ENCODE measurements around the gene SPATA9. TPM values are rescaled to one million over a fixed set of nuclear protein-coding genes. Genes with fewer than 3 reads are reported as not detected.
"Not testable (repeated sequence)": the region's sequence is repeated elsewhere in the genome, so short reads cannot be mapped to it uniquely, and the experiment has no call there.

SPATA9 gene
- total RNA-seq, 2 experiments from 2014 or later: not detected

DNA sequence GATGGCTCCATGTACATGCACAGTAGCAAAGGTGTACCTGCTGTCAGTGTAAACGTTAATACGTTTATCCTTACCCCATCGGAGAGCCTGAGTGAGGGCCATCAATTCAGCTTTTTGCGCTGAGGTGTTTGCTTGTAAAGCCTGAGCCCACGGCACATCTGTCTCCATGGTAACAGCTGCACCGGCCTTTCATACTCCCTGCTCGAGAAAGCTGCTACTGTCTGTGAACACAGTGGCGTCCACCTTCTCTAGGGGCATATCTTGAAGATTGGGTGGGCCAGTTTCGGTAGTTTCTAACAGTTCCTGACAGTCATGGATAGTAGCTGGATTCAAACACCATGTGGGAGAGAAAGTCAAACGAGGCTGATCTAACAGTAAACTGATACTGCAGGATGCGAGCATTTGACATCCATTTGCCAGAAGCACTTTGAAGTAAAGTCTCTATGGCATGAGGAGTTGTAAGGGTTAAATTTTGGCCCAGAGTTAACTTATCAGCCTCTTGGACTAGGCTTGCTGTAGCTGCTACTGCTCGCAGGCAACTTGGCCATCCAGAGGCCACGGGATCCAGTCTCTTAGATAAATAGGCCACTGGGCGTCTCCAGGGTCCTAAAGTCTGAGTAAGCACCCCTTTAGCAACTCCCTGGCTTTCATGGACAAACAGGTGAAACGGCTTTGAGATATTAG is 27.3 kb upstream of the SPATA9 start:
- H3K4me3 Mint-ChIP-seq: no peak overlapping the region

GRCh38 chr5:95708876-95709275 is 26.1 kb upstream of the SPATA9 start:
- no peak for DNase-seq
- Mint-ChIP-seq H3K9me3 (no peaks in the 10 kb centered on the region), H3K4me1 (peaks cover 5% of the 10 kb centered on the region), H3K36me3 (no peaks in the 10 kb centered on the region), H3K27me3 (peaks cover 4% of the 10 kb centered on the region), H3K4me3 (no peak overlapping the region), H3K27ac (no peak overlapping the region)

More for the DNA sequence above, 27.3 kb upstream of the SPATA9 start:
- Mint-ChIP-seq H3K4me1 (peaks cover 9% of the 10 kb centered on the region), H3K36me3 (no peaks in the 10 kb centered on the region), H3K9me3 (no peaks in the 10 kb centered on the region), H3K27me3 (peaks cover 4% of the 10 kb centered on the region), H3K27ac (no peak overlapping the region)
- no peak for DNase-seq

DNA sequence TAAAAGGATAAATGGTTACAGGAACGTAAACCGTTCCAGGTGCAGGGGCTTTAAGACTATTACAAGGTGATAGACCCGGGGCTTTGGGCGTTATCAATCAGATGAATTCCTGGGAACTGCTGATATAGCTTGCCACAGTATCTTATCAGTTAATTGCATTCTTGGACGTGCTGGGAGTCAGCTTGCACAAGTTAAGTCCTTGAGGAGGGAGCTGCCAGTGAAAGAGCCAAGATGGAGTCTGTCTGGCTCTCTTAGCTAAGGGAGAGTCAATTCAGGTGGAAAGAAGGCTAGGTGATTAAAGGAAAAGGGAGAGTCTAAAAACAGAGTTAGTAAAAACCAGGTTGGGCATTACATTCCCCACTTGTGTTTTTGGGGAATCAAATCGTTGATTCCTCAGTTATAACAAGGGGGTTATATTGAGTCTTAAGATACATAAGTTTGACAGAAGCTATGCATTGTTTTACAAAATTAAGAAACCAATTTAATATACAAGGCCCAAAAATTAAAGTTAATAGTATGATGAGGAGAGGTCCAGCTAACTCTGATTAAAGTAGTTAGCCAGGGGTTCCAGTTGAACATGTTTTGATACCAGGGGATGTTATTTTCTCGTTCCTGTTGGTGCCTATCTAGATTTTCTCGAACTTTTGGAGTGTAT is 24.9 kb upstream of the SPATA9 start:
- H3K27me3 Mint-ChIP-seq, H3K4me3 Mint-ChIP-seq, H3K4me1 Mint-ChIP-seq, DNase-seq, H3K27ac Mint-ChIP-seq, H3K36me3 Mint-ChIP-seq, H3K9me3 Mint-ChIP-seq: not testable (repeated sequence)

GRCh38 chr5:95707055-95707454 is 24.3 kb upstream of the SPATA9 start:
- H3K4me3 Mint-ChIP-seq: no peak overlapping the region
- no peaks in the 10 kb centered on the region for H3K4me1 Mint-ChIP-seq
- H3K36me3 Mint-ChIP-seq: no peaks in the 10 kb centered on the region
- DNase-seq: no peak
- no peaks in the 10 kb centered on the region for H3K9me3 Mint-ChIP-seq
- H3K27me3 Mint-ChIP-seq: peaks cover 4% of the 10 kb centered on the region
- no peak overlapping the region for H3K27ac Mint-ChIP-seq

- H3K4me3 Mint-ChIP-seq, H3K9me3 Mint-ChIP-seq, H3K27ac Mint-ChIP-seq, H3K4me1 Mint-ChIP-seq, H3K27me3 Mint-ChIP-seq, DNase-seq, H3K36me3 Mint-ChIP-seq: not testable (repeated sequence)
Measured at GRCh38 chr5:95706196-95706595, 23.4 kb upstream of the SPATA9 start.

- Mint-ChIP-seq H3K4me1 (no peaks in the 10 kb centered on the region), H3K4me3 (no peak overlapping the region), H3K27ac (no peak overlapping the region), H3K27me3 (peaks cover 11% of the 10 kb centered on the region), H3K36me3 (no peaks in the 10 kb centered on the region), H3K9me3 (no peaks in the 10 kb centered on the region)
- no peak for DNase-seq
Measured at GRCh38 chr5:95704150-95704549, 21.4 kb upstream of the SPATA9 start.

DNA sequence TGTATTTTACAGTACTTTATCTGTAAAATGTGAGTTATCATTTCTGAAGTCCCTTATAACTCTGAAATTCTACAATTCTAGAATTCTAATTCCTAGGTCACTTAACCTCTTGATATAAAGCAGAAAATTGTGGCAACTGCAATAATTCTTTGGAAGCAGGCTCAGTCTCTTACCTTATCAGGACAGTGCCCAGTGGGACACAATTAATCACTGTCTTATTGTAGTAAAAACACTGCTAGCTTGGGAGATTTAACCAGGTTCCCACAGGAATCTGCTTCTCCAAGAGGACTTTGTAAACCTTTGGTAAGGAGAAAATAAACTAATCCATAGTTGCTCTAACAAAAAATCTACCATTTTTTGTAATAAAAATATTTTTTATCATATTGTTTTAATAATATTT is 18.3 kb upstream of the SPATA9 start:
- no peaks in the 10 kb centered on the region for H3K9me3 Mint-ChIP-seq
- H3K4me3 Mint-ChIP-seq: no peak overlapping the region
- peaks cover 22% of the 10 kb centered on the region for H3K27me3 Mint-ChIP-seq
- no peaks in the 10 kb centered on the region for H3K36me3 Mint-ChIP-seq
- no peak overlapping the region for H3K27ac Mint-ChIP-seq
- DNase-seq: no peak
- no peaks in the 10 kb centered on the region for H3K4me1 Mint-ChIP-seq

DNA sequence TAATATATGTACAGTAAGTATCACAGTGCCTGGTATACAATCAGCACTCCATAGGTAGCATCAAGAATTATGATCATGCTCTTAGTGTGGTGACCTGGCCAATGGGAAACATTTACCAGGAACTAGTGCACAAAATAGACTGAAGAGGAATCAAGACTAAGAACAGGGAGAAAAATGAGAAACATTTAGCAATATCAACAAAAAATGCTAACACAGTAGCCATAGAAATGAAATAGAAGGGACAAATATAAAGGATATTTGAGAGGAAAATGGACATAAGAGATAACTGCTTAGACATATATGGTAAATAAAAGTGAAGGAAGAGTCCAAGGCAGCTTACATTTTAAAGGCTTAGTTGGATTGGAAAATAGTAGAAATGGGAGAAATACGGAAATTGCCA is 16.5 kb upstream of the SPATA9 start:
- no peaks in the 10 kb centered on the region for H3K4me1 Mint-ChIP-seq
- H3K4me3 Mint-ChIP-seq: no peak overlapping the region
- no peak overlapping the region for H3K27ac Mint-ChIP-seq
- no peaks in the 10 kb centered on the region for H3K9me3 Mint-ChIP-seq
- H3K36me3 Mint-ChIP-seq: no peaks in the 10 kb centered on the region
- DNase-seq: no peak
- peaks cover 26% of the 10 kb centered on the region for H3K27me3 Mint-ChIP-seq

DNA sequence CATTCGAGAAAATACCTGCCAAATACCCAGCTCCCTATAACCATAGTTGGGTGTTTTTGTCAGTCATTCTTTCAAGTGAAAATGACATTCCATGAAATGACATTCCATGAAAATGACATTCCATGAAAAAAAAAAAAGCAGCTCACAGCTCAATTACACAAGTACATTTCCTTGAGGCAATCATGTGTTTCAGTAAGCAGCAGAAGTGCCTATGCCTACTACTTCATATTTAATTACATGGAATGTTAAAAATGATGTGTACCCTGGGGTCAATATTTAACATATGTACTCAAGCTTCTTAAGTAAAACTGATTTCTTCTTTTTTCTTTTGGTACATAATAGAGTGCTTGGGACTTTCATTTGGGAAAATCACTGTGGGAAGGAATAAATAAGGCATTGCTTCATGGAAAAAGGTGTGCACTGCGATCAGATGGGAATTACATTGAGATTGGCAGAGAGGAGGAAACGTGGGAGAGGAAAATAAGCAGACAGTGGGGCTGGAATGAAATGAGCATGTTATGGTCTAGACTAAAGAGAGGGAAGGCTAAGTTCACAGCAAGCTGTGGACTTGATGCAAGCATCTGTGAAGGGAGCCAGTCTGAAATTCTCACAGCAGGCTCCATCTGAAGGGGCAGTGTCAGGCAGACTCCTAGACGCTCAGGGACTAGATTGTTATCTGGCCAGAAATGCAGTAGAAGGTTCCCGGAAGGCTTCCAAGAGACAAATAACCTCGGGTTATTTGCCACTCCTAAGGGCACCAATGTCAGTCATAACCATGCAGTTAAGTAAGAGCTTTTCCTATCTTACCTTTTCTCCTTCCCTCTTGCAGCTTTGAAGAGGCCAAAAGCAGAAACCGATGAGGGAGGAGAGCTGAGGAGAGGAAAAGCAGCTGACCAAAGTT is 15.2 kb upstream of the SPATA9 start:
- Mint-ChIP-seq H3K27ac (no peak overlapping the region), H3K4me3 (no peak overlapping the region), H3K36me3 (no peaks in the 10 kb centered on the region), H3K27me3 (peaks cover 26% of the 10 kb centered on the region), H3K4me1 (no peaks in the 10 kb centered on the region), H3K9me3 (no peaks in the 10 kb centered on the region)
- no peak for DNase-seq

GRCh38 chr5:95690333-95690732 is 7.5 kb upstream of the SPATA9 start:
- H3K27ac Mint-ChIP-seq: no peak overlapping the region
- no peaks in the 10 kb centered on the region for H3K36me3 Mint-ChIP-seq
- no peak overlapping the region for H3K4me3 Mint-ChIP-seq
- no peaks in the 10 kb centered on the region for H3K4me1 Mint-ChIP-seq
- peaks cover under 1% of the 10 kb centered on the region for H3K27me3 Mint-ChIP-seq
- no peaks in the 10 kb centered on the region for H3K9me3 Mint-ChIP-seq
- no peak for DNase-seq

DNA sequence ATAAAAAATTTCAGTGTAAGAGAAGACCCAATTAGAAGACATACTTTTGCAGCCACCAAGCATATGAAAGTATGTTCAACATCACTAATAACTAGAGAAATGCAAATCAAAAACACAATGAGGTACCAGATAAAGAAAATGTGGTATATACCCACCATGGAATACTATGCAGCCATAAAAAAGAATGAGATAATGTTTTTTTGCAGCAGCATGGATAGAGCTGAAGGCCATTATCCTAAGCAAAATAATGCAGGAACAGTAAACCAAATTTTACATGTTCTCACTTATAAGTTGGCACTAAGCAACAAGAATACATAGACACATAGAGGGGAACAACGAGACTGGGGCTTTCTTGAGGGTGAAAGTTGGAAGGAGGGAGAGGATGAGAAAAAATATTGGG is 6.9 kb upstream of the SPATA9 start:
- H3K9me3 Mint-ChIP-seq: no peaks in the 10 kb centered on the region

DNA sequence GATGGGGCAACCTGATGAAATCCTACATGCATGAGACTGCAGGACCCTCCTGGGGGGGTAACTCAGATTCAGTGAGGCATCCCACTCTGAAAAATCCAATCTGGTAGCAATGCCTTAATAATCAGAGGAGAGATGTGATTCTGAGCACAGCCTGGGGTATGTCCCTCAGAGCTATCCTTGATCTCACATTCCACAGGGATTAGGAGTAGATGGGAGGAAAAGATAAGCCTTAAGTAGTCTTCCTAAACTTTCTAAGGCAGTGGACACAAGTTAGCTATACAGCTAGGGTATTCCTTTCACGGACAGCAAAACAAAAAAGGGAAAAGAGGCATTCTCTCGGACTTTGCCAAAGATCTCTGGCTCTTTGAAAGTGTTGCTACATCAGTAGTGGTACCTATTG is 3.9 kb upstream of the SPATA9 start:
- no peak overlapping the region for H3K4me3 Mint-ChIP-seq
- H3K36me3 Mint-ChIP-seq: no peaks in the 10 kb centered on the region
- H3K9me3 Mint-ChIP-seq: no peaks in the 10 kb centered on the region
- H3K27me3 Mint-ChIP-seq: peaks cover 11% of the 10 kb centered on the region
- H3K27ac Mint-ChIP-seq: no peak overlapping the region
- no peak for DNase-seq
- H3K4me1 Mint-ChIP-seq: no peaks in the 10 kb centered on the region

More for the DNA sequence above, 6.9 kb upstream of the SPATA9 start:
- H3K27me3 Mint-ChIP-seq: peaks cover 4% of the 10 kb centered on the region
- no peaks in the 10 kb centered on the region for H3K36me3 Mint-ChIP-seq
- no peak for DNase-seq
- no peak overlapping the region for H3K27ac Mint-ChIP-seq
- H3K4me3 Mint-ChIP-seq: no peak overlapping the region
- no peaks in the 10 kb centered on the region for H3K4me1 Mint-ChIP-seq

- no peaks in the 10 kb centered on the region for H3K36me3 Mint-ChIP-seq
- no peaks in the 10 kb centered on the region for H3K9me3 Mint-ChIP-seq
- no peaks in the 10 kb centered on the region for H3K4me1 Mint-ChIP-seq
- no peak overlapping the region for H3K27ac Mint-ChIP-seq
- H3K4me3 Mint-ChIP-seq: no peak overlapping the region
- no peak for DNase-seq
- H3K27me3 Mint-ChIP-seq: peaks cover 14% of the 10 kb centered on the region
Measured at GRCh38 chr5:95684361-95684760, 1.6 kb upstream of the SPATA9 start.

DNA sequence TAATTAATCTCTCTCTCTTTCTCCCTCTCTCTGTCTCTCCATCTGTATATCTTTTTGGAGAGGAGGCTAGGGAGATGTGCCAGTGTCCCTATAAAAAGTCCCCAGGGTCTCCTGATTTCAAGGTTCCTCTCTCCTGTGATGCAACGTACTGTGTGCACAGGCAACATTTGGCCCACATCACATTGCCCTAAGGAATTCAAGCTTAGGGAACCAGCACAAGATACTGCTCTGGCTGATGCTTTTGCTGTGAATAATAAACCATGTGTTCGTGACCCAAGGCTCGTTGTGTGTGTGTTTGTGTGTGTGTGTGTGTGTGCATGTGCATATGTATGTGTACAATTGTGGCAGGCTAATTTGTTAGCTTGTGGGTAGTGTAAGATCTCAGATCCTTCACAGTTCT is 9.7 kb downstream of the SPATA9 start:
- H3K9me3 Mint-ChIP-seq: no peaks in the 10 kb centered on the region
- peaks cover 2% of the 10 kb centered on the region for H3K36me3 Mint-ChIP-seq
- H3K27ac Mint-ChIP-seq: no peak overlapping the region
- H3K27me3 Mint-ChIP-seq: no peaks in the 10 kb centered on the region
- no peaks in the 10 kb centered on the region for H3K4me1 Mint-ChIP-seq
- H3K4me3 Mint-ChIP-seq: no peak overlapping the region
- no peak for DNase-seq

DNA sequence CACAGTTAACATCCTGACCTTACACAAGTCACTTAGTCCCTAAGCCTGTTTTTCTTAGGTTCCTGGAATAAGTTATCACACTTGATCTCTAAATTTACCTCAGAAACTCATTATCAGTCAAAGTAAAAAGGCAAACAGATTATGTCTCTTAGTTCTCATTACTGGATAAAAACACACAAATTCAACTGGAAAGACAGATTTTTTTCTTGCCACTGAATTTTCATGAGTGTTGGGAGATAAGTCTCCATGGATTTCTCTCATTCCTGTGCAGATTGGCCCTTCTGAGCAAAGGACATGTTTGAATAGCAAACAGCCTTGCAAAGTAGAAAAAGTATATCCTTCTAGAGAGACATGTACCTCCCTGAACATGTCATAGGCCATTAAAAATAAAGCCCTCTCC is 10.2 kb downstream of the SPATA9 start:
- H3K36me3 Mint-ChIP-seq: peaks cover 2% of the 10 kb centered on the region
- H3K4me3 Mint-ChIP-seq: no peak overlapping the region
- no peaks in the 10 kb centered on the region for H3K27me3 Mint-ChIP-seq
- no peaks in the 10 kb centered on the region for H3K4me1 Mint-ChIP-seq
- DNase-seq: no peak
- no peaks in the 10 kb centered on the region for H3K9me3 Mint-ChIP-seq
- no peak overlapping the region for H3K27ac Mint-ChIP-seq

All from activated naive CD8-positive, alpha-beta T cell treated with anti-CD3 and anti-CD28 coated beads for 36 hours (primary cell).